ENCODE data around the gene CPA5. TPM values are rescaled to one million over a fixed set of nuclear protein-coding genes. Genes with fewer than 3 reads are reported as not detected.

The CPA5 gene
- total RNA-seq, 4 donors from 2014 or later, result not detected

DNA sequence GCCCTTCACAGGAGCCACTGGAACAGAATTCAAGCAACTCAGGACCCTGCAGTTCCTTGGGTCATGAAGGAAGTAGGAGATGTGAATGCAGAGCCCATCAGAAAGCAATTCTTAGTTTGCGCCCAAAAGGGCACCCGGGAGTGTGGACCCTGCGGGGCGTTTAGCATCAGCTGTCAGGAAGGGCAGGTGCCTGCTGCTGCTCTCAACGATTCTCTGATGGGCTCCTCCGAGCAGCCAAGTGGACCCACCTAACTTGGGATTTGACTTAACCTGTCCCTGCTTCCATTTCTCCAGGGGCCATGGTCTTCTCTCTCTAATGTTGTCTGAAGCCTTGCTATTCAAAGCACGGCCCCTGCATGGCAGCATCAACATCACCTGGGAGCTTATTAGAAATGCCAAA, 17.1 kb downstream of the CPA5 start:
- no peaks in the 10 kb centered on the region for H3K36me3 ChIP-seq
- no peak overlapping the region for H3K4me3 ChIP-seq
- no peak for DNase-seq (ENCODE audit: low spot score in 2 of 2)
- peaks cover 0 to 18% (median 0%) of the 10 kb centered on the region in 4 donors for H3K9me3 ChIP-seq
- WGBS, 2 donors, result 90 to 98% methylated on average over 6 to 7 of the region's 7 CpGs
- no peak for TF ChIP-seq POLR2A (IDR thresholded peaks at IDR 0.05)
- H3K27ac ChIP-seq, result no peak overlapping the region
- H3K27me3 ChIP-seq, result no peaks in the 10 kb centered on the region
- peaks cover 0 to 16% (median 4%) of the 10 kb centered on the region in 4 donors for H3K4me1 ChIP-seq

DNA sequence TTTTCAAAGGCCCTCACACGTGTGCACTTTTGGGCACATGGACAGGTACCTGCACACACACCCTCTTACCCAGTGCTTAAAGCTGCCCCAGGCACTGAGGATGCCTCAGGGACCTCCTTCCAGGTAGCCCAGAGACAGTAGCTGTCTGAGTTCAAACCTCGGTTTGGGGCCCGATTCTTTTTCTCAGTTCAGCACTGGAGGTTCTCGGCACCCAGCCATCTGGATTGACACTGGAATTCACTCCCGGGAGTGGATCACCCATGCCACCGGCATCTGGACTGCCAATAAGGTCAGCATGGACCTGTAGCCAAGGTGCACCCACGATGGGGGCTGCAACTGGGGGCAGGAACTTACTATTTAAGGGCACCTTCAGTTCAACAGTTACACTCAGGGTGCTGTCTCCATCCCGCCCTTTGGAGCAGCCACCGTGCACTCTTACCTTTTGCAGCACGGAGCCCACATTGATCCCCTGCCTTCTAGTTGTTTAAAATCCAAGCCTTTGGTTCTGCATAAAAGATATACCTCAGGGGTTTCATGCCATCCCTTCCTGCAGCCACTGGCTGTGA, 17.7 kb downstream of the CPA5 start:
- H3K4me1 ChIP-seq, result peaks cover 0 to 10% (median under 1%) of the 10 kb centered on the region in 4 donors
- no peak for DNase-seq (ENCODE audit: low spot score in 2 of 2)
- TF ChIP-seq, protein P1, sequence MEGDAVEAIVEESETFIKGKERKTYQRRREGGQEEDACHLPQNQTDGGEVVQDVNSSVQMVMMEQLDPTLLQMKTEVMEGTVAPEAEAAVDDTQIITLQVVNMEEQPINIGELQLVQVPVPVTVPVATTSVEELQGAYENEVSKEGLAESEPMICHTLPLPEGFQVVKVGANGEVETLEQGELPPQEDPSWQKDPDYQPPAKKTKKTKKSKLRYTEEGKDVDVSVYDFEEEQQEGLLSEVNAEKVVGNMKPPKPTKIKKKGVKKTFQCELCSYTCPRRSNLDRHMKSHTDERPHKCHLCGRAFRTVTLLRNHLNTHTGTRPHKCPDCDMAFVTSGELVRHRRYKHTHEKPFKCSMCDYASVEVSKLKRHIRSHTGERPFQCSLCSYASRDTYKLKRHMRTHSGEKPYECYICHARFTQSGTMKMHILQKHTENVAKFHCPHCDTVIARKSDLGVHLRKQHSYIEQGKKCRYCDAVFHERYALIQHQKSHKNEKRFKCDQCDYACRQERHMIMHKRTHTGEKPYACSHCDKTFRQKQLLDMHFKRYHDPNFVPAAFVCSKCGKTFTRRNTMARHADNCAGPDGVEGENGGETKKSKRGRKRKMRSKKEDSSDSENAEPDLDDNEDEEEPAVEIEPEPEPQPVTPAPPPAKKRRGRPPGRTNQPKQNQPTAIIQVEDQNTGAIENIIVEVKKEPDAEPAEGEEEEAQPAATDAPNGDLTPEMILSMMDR (IDR thresholded peaks at IDR 0.05), result no peak
- TF ChIP-seq EP300 (IDR thresholded peaks at IDR 0.05), result no peak
- no peak for TF ChIP-seq POLR2A (IDR thresholded peaks at IDR 0.05)
- no peak overlapping the region for H3K4me3 ChIP-seq
- no peaks in the 10 kb centered on the region for H3K27me3 ChIP-seq
- no peak overlapping the region for H3K27ac ChIP-seq
- WGBS, 2 donors, result 93 to 97% methylated on average over 7 to 10 of the region's 10 CpGs
- H3K9me3 ChIP-seq, result peaks cover 0 to 18% (median 0%) of the 10 kb centered on the region in 4 donors
- H3K36me3 ChIP-seq, result no peaks in the 10 kb centered on the region

DNA sequence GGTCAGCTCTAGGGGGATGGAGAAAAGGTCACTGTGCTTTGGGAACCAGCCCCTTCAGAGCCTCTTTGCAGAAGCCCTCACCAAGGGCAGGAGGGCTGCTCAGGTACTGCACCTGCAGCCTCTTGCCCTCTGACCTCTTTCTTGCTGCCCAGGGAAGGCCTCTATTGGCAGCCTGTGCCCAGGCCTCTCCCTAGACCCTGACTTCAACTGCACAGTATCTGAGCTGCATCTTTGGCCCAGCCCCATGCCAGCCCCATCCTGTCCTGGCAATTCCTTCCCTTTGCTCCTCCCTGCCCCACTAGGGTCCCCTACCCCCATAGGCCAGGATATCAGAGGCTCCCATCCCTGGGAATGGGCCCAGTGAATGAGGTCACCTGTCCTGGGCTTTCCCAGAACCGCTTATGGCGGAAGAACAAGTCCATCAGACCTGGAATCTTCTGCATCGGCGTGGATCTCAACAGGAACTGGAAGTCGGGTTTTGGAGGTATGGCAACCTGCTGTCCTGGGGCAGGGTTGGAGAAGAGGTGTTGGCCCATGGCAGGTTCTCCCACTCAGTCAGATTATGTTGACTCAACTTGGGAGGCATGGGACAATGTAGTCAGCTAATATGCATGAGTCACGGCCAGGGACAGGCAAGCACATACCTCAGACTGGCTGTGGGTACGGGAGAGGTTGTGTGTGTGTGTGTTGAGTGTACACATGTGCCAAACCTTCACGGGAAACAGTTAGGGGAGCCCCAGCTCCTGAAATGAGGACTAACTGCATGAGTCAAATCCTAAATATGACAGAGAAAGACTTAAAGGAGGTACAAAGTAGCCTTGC, 18.6 kb downstream of the CPA5 start:
- peaks cover 0 to 18% (median 0%) of the 10 kb centered on the region in 4 donors for H3K9me3 ChIP-seq
- peaks cover 0 to 8% (median 0%) of the 10 kb centered on the region in 4 donors for H3K4me1 ChIP-seq
- H3K4me3 ChIP-seq, result no peak overlapping the region
- H3K27ac ChIP-seq, result no peak overlapping the region
- no peaks in the 10 kb centered on the region for H3K36me3 ChIP-seq
- 77 to 83% methylated on average over 8 of the region's 8 CpGs for WGBS, 2 donors
- H3K27me3 ChIP-seq, result no peaks in the 10 kb centered on the region
- no peak for DNase-seq (ENCODE audit: low spot score in 2 of 2)
- no peak for TF ChIP-seq EP300 (IDR thresholded peaks at IDR 0.05)
- TF ChIP-seq, protein P1 (IDR thresholded peaks at IDR 0.05), result no peak
- TF ChIP-seq POLR2A (IDR thresholded peaks at IDR 0.05), result no peak

DNA sequence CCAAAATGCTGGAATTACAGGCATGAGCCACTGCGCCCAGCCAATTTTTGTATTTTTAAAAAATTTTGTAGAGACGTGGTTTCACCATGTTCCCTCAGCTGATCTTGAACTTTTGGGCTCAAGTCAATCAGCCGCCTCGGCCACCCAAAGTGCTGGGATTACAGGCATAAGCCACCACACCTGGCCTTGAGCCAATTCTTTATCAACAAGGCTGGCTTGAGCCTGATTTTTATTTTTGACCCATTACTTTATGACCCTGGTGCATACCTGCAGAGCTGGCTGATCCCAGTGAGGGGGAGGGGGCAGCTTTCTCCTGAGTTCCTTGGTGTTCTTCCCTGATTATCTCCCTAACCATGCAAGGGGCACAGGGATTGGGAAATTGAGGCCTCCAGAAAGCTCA, 19.8 kb downstream of the CPA5 start:
- H3K4me1 ChIP-seq, result peaks cover 0 to 18% (median under 1%) of the 10 kb centered on the region in 4 donors
- DNase-seq (ENCODE audit: low spot score in 2 of 2), result no peak
- 92 to 98% methylated on average over 4 of the region's 4 CpGs for WGBS, 2 donors
- H3K27me3 ChIP-seq, result no peaks in the 10 kb centered on the region
- TF ChIP-seq, protein P1 (IDR thresholded peaks at IDR 0.05), result no peak
- TF ChIP-seq POLR2A (IDR thresholded peaks at IDR 0.05), result no peak
- no peak for TF ChIP-seq EP300 (IDR thresholded peaks at IDR 0.05)
- no peak overlapping the region for H3K4me3 ChIP-seq
- H3K9me3 ChIP-seq, result peaks cover 0 to 14% (median 0%) of the 10 kb centered on the region in 4 donors
- H3K27ac ChIP-seq, result no peak overlapping the region
- no peaks in the 10 kb centered on the region for H3K36me3 ChIP-seq

DNA sequence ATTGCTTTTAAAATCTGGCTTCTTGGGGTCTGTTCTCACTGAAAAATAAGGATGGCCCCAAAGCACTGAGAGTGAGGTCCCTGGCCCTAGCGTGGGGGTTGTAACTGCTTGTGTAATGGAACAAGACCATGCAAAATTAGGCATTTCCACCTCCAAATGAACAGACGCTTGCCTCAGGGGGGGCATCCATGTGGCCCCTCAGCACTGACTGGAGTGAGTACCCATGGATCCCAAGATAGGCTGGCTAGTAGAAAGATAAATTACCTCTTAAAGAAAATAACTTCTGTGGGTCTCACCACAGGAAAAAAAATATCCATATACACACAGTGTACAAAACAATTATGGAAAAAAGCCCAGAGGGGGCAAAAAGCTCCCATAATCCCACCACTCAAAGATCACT, 20.5 kb downstream of the CPA5 start:
- H3K27me3 ChIP-seq, result no peaks in the 10 kb centered on the region
- WGBS, 2 donors, result 78 to 80% methylated on average over 2 of the region's 2 CpGs
- H3K4me3 ChIP-seq, result no peak overlapping the region
- no peak for DNase-seq (ENCODE audit: low spot score in 2 of 2)
- H3K27ac ChIP-seq, result no peak overlapping the region
- H3K9me3 ChIP-seq, result peaks cover 0 to 8% (median 0%) of the 10 kb centered on the region in 4 donors
- H3K4me1 ChIP-seq, result peaks cover 0 to 24% (median 3%) of the 10 kb centered on the region in 4 donors
- TF ChIP-seq EP300 (IDR thresholded peaks at IDR 0.05), result no peak
- TF ChIP-seq, protein P1 (IDR thresholded peaks at IDR 0.05), result no peak
- no peak for TF ChIP-seq POLR2A (IDR thresholded peaks at IDR 0.05)
- H3K36me3 ChIP-seq, result no peaks in the 10 kb centered on the region

Measured in tibial nerve (tissue), 4 donors.